B cell (primary cell): ENCODE data around the gene MMP1.

Source experiments
- EZH2 ChIP-seq: IDR thresholded peaks from 2 replicates; pipeline ENCODE4 v1.6.1; 2012; ENCODE audit warnings: borderline replicate concordance, low read depth, mild to moderate bottlenecking, moderate library complexity, low read length; ENCODE audit not compliant: insufficient read depth, poor library complexity, severe bottlenecking
- TF ChIP-seq, protein P1 (sequence below): fragments of 200-600 bp; IDR thresholded peaks from one replicate; pipeline ENCODE4 v1.8.0; 2022; ENCODE audit warnings: antibody characterized with exemption, mild to moderate bottlenecking

GRCh38 chr11:102784380-102784779 lies 13.6 kb downstream of the MMP1 start:
- TF ChIP-seq, protein P1, sequence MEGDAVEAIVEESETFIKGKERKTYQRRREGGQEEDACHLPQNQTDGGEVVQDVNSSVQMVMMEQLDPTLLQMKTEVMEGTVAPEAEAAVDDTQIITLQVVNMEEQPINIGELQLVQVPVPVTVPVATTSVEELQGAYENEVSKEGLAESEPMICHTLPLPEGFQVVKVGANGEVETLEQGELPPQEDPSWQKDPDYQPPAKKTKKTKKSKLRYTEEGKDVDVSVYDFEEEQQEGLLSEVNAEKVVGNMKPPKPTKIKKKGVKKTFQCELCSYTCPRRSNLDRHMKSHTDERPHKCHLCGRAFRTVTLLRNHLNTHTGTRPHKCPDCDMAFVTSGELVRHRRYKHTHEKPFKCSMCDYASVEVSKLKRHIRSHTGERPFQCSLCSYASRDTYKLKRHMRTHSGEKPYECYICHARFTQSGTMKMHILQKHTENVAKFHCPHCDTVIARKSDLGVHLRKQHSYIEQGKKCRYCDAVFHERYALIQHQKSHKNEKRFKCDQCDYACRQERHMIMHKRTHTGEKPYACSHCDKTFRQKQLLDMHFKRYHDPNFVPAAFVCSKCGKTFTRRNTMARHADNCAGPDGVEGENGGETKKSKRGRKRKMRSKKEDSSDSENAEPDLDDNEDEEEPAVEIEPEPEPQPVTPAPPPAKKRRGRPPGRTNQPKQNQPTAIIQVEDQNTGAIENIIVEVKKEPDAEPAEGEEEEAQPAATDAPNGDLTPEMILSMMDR, result no peak
- no peak for TF ChIP-seq EZH2
